ENCODE results near the gene ULK1.

DNA sequence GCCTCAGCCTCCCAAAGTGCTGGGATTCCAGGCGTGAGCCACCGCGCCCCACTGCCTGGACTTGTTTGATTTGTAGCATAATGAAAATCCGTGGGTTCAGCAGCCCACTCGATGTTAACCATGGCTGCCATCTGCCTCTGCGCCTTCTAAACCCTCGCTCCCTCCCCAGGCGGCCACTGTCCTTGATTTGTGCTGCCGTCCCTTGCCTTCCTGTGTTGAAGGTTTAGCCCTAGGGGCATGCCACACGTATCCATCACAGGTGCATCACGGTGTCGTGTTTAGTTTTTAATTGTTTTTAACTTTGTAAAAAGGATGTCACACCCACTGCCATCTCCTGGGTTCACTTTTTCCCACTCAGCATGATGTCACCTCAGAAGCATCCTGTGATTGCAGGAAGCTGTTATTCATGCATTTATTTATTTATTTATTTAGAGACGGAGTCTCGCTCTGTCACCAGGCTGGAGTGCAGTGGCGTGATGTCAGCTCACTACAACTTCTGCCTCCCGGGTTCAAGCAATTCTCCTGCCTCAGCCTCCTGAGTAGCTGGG, 24.5 kb upstream of the ULK1 start:
- no peak for TF ChIP-seq CTCF (conservative IDR thresholded peaks at IDR 0.05; ENCODE audit: low read depth in 2 of 2)
- TF ChIP-seq, protein P1, sequence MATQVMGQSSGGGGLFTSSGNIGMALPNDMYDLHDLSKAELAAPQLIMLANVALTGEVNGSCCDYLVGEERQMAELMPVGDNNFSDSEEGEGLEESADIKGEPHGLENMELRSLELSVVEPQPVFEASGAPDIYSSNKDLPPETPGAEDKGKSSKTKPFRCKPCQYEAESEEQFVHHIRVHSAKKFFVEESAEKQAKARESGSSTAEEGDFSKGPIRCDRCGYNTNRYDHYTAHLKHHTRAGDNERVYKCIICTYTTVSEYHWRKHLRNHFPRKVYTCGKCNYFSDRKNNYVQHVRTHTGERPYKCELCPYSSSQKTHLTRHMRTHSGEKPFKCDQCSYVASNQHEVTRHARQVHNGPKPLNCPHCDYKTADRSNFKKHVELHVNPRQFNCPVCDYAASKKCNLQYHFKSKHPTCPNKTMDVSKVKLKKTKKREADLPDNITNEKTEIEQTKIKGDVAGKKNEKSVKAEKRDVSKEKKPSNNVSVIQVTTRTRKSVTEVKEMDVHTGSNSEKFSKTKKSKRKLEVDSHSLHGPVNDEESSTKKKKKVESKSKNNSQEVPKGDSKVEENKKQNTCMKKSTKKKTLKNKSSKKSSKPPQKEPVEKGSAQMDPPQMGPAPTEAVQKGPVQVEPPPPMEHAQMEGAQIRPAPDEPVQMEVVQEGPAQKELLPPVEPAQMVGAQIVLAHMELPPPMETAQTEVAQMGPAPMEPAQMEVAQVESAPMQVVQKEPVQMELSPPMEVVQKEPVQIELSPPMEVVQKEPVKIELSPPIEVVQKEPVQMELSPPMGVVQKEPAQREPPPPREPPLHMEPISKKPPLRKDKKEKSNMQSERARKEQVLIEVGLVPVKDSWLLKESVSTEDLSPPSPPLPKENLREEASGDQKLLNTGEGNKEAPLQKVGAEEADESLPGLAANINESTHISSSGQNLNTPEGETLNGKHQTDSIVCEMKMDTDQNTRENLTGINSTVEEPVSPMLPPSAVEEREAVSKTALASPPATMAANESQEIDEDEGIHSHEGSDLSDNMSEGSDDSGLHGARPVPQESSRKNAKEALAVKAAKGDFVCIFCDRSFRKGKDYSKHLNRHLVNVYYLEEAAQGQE (IDR thresholded peaks at IDR 0.05; ENCODE audit: unreplicated experiment) = no peak
- no peak for TF ChIP-seq EZH2 (IDR thresholded peaks at IDR 0.05; ENCODE audit: low read depth, unreplicated experiment)
- TF ChIP-seq ETS1 (IDR thresholded peaks at IDR 0.05) = no peak
- no peak for TF ChIP-seq POLR2AphosphoS5 (IDR thresholded peaks at IDR 0.05; ENCODE audit: low read depth)
- TF ChIP-seq EZH2phosphoT487 (IDR thresholded peaks at IDR 0.05; ENCODE audit: unreplicated experiment) = no peak
